Right kidney (tissue), 9 donors: ENCODE results near the gene B3GALNT2.
"Not testable (repeated sequence)": the region's sequence is repeated elsewhere in the genome, so short reads cannot be mapped to it uniquely, and the experiment has no call there.

Experiments
- DNase-seq: peaks from one replicate; pipeline ENCODE4 v3.0.0-alpha.2; 2016
- long read RNA-seq, 8 donors: transcript quantifications; one replicate each; lab custom pipeline, GENCODE V29; 2026

Gene B3GALNT2
- long read RNA-seq, donor 1, partial matches to known transcripts = 0 of 2 reads
- long read RNA-seq, donor 1, other reads (novel, unspliced or antisense) = 0 of 2 reads
- long read RNA-seq, donor 2, partial matches to known transcripts = 0 of 1 reads
- long read RNA-seq, donor 2, other reads (novel, unspliced or antisense) = 0 of 1 reads
- long read RNA-seq, donor 3, partial matches to known transcripts = 0 of 1 reads
- long read RNA-seq, donor 3, other reads (novel, unspliced or antisense) = 0 of 1 reads
- long read RNA-seq, donor 4, partial matches to known transcripts = 0 of 2 reads
- long read RNA-seq, donor 4, other reads (novel, unspliced or antisense) = 0 of 2 reads
- long read RNA-seq, donor 5, partial matches to known transcripts = 0 of 1 reads
- long read RNA-seq, donor 5, other reads (novel, unspliced or antisense) = 0 of 1 reads
- long read RNA-seq, donor 6 = 0 reads
- long read RNA-seq, donor 7, transcript B3GALNT2-202 (12 exons, 2,015 nt) = major isoform, 6 of 6 reads
- long read RNA-seq, donor 7, partial matches to known transcripts = 0 of 6 reads
- long read RNA-seq, donor 7, other reads (novel, unspliced or antisense) = 0 of 6 reads
- long read RNA-seq, donor 8, partial matches to known transcripts = 0 of 1 reads
- long read RNA-seq, donor 8, other reads (novel, unspliced or antisense) = 0 of 1 reads

DNA sequence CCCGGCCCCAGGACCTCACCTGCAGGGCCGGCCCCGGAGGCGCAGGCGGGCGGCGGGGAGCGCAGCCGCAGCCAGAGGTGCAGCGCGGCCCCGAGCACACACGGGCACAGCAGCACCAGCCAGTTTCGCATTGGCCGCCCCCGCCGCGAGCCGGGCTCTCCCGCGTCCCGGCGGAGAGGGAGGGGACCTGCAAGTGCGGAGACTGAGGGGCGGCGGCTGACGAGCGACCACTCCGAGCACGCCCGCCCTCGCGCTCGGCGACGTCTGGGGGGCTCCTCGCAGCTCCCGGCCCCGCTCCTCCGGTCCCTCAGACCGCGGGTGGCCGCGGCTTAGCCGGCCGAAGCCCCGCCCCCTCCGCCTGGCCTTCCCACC is at the start of gene B3GALNT2:
B3GALNT2 (minus strand) TSS at position 331 of the 372 bp plus-strand sequence; CDS start at position 131, 200 bp downstream.
- DNase-seq = peak; percentile 99

DNA sequence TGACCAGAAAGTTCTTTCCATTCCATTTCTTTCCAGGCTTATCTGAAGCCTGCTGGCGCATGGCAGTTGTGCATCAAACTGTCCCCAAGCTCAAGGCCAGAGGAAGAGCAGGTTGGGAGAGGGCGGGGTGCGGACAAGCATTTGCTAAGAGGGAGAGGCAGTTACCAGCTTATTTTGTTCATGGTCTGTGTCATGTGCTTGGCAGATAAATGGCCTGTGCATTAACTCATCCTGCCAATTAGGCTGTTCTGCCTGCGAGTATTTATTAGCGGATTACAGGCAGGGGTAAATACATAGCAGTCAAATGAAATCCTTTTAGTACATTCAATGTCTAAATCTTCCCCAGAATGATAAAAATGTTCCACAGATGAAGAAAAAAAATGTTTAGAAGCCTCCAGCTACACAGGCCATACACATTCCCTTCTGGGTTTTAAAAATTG is 48.9 kb upstream of the B3GALNT2 start:
- DNase-seq = no peak

DNA sequence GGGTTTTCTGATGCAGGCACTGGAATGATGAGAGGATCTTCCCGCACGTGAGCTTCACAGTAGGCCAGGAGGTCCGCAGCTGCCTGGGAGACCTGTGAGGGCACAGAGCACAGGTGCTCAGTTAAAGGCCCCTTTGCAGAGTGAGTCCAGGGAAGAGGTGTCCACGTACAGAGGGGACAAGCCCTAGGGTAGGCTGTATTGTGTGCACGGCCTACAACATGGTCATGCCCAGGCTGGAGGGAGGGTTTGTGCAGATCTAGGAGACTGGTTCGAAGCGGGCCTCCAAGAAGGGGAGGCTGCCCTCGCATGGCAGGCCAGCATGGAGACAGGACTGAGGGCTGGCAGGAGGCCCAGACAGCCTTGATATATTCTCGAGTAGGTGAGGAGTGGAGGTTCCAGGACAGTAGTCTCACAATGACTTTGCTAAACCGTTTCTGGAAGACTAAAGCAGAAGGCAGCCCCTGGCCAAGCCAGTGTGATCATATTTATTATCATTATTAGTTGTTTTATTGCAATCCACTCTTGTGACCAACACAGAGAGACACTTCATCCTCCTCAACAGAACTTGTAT is 48.0 kb upstream of the B3GALNT2 start:
- DNase-seq = no peak

DNA sequence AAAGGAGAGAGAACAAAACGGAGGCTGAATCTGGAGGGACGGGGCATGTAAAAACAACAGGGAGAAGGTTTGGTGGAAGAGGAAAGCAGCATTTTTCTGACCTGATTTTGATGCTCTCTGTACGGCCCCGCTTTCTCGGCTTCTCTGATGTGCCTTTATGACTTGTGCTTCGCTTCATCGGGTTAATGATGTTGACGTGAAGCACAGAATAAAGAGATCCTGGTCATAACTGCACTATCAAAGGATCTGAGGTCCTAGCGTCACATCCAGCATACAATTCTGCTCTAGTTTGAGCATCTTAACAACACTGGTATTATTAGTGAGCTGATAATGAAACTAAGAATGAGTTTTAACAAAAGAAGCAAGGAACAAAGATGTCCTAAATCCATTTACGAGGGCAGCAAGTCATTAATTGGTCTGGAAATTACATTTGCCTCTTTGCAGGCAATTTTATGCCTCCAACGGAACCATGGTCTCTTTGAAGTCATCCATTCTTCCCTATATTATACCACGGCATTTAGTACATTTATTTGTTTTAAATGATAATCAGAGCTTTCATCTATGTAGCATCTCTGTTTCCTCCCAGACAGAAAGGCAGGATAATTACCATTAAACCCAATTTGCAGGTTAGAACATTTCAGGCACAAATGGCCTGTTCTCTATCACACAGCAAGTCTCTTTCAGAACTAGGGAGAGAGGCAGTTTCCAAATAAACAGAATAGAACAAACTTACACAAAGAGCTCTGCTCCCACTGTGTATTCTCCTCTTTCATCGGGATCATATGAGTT is 45.3 kb upstream of the B3GALNT2 start:
- DNase-seq = no peak

DNA sequence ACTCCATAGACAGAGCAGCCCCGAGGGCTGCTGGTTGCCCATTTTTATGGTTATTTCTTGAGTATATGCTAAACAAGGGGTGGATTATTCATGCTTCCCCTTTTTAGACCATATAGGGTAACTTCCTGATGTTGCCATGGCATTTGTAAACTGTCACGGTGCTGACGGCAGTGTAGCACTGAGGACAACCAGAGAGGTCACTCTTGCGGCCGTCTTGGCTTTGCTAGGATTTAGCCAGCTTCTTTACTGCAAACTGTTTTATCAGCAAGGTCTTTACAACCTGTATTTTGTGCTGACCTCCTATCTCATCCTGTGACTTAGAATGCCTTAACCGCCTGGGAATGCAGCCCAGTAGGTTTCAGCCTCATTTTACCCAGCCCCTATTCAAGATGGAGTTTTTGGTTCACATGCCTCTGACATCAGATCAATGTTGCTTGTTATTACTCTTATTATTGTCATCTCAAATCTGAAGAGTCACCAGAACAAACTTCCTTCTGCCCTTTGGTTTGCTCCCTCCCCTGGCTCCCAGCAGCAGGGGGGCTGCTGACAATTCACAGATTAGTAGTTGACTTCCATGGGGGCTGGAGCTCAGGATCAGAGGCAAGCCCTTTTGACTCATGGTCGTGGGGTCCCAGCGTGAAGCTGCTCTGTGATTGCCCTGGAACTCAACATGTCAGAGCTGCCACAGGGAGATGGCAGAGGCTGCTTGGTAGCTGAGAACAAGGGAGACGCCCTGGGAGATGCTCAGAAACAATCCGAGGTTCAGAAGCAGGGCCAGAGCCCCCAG is 42.3 kb upstream of the B3GALNT2 start:
- DNase-seq = not testable (repeated sequence)

DNA sequence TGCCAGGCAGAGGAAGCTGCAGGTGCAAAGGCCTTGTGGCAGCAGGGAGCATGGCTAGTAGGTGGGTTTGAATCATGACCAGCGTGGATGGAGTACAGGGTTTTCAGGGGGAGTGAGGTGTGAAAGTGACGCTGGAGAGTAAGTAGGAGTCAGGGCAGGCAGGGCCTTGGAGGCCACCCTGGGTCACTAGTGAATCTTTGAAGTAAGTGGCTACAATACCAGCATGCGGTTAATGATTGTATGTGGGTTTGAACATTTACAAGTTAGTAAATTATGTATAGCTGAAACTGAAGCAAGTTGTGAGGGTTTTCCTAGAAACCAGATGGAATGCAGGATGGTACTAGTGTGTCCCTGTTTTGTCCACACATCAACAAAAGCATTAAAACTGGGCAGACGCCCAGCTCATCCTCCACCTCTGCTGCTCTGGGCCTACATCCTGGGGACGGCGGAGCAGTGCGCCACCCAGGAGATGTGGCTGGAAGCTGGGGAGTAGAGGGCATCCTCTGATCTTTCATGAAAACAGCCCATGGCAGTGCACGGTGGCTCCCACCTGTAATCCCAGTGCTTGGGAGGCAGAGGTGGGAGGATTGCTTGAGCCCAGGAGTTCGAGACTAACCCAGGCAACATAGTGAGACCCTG is 41.2 kb upstream of the B3GALNT2 start:
- DNase-seq = no peak

DNA sequence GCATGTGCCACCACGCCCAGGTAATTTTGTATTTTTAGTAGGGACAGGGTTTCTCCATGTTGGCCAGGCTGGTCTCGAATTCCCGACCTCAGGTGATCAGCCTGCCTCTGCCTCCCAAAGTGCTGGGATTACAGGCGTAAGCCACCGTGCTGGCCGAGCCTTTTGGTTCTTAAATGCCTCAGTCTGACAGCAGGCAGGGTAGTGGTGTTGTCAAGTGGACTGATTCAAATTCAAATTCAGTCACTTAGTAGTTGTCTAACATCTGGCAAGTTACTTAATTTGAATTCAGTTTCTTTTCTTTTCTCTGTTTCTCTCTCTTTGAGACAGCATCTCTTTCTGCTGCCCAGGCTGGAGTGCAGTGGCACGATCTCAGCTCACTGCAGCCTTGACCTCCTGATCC is 38.6 kb upstream of the B3GALNT2 start:
- DNase-seq = not testable (repeated sequence)

DNA sequence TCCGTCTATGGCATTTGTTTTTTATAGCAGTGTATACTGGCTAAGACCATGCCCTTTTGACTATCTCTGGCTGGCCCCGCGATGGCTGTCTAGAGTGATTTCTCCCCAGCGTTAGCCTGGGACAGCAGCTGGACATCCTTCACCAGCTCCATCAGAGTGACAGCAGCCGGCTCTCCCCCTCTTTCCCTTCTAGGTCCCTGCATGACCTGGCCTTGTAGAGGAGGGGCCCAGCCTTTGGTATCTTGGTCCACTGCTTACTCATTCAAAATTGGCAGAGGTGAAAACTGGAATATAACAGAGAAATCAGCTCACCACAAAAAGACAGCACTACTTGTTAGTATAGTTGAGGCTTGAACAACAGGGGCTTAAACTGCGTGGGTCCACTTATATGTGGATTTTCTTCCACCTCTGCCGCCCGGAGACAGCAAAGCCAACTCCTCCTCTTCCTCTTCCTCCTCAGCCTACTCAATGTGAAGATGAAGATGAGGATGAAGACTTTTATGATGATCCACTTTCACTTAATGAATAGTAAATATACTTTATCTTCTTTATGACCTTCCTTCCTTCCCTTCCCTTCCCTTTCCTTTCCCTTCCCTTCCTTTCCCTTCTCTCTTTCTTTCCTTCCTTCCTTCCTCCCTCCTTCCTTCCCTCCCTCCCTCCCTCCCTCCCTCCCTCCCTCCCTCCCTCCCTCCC is 29.4 kb upstream of the B3GALNT2 start:
- DNase-seq = no peak

DNA sequence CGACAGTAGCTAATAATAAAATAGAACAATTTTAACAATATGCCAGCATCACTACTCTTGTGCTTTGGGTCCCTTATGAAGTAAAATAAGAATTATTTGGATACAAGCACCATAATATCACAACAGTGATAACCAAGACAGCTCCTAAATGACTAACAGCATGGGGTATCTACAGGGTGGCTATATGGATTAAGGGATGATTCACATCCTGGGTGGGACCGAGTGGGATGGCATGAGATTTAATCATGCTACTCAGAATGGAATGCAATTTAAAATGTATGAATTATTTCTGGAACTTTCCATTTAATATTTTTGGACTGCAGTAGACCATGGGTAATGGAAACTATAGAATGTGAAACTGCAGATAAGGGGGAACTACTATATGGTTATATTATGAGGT is 28.1 kb upstream of the B3GALNT2 start:
- DNase-seq = no peak

DNA sequence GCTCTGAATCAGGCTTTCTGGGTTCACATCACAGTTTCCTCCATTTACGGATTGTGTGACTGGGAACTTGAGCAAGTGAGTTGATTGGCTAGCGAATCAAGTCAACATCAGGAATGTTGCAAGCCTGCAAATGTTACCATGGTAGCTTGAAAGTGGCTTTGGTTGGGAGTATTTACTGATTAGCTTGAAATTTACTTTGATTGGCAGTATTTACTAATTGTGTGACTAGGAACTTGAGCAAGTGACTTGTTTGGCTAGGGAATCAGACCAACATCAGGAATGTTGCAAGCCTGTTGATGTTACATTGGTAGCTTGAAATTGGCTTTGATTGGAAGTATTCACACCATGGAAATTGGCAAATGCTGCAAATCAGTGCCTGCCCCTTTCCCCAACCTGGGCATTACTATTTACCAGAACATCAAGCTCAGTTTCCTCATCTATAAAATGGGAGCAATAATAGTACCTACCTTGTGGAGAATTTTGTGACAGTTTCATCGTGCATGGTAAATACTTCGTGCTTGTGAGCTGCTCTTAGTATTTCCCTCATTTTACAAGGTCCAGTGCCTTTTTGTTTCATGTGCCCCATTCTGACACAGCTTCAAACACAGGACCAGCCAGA is 23.1 kb upstream of the B3GALNT2 start:
- no peak for DNase-seq

DNA sequence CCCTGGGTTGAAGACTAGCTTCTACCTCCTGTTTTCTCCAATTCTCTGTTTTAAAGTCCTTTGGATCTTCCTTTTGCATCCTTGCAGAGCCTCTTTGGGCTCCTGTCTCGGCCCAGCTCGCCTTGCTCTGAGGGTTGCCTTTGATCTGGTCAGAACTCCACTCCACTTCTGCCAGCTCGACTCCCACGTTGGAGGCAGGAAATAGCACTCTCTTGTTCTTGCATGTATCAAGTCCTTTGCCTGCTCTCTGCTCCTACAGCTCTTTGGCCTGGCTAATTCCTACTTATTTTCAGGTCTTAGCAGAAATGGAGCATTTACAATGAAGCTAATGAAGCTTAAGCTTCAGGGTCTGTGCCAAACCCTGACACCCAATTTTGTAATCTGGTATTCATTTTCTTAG is 21.1 kb upstream of the B3GALNT2 start:
- no peak for DNase-seq

DNA sequence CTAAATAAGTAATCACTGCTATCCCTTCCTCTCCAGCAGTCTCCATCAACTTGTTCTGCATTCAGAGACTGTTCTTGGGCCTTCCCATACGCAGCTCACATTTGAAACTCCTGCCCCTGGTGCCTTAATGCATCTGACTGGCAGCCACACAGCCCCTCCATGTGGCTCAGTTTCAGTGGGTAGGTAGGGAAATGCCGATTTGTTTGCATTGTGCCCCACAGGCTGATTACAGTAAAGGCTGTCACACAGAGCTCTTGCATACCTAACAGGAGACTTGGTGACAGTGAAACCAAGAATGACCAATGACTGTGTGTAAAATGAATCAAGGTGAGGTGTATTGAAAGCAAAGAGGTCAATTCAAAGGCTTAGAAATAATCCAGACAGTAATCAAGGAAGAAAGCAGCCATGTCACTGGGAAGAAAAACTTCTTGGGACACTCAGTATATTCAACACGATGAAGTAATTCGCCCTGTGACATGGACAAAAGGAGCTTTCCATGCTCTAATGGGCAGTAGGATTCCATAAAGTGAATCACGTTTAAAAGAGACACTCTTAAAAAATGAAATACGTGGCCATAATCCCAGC is 12.7 kb upstream of the B3GALNT2 start:
- DNase-seq = no peak

DNA sequence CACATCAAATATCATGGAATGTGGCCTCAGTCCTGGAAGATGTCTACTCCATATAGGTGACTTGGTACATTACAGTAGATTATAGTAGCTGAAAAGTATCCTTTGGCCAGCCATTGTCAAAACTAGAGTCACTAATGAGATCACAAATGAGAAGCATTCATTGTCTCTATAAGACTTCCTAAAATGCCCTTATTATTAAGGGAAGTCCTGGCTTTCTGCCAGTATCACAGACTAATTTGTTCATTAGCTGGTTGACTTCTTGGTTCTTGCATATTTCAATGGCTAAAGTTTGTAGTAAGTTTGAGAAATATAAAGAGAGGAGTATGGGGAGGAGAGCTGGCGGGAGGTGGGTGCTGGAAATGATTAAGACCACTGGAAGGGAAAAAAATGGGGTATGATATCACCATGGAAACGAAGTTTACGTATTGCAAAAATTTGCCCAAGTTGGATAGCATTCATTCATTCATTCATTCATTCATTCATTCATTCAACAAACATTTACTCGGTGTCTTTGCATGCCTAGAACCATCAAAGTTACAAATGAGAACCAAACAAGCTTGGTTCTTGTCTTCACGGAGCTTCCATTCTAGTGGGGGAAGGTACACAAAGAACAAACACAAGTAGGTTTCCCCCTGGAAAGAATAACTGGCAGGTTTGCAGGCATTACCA is 11.7 kb upstream of the B3GALNT2 start:
- DNase-seq = no peak

DNA sequence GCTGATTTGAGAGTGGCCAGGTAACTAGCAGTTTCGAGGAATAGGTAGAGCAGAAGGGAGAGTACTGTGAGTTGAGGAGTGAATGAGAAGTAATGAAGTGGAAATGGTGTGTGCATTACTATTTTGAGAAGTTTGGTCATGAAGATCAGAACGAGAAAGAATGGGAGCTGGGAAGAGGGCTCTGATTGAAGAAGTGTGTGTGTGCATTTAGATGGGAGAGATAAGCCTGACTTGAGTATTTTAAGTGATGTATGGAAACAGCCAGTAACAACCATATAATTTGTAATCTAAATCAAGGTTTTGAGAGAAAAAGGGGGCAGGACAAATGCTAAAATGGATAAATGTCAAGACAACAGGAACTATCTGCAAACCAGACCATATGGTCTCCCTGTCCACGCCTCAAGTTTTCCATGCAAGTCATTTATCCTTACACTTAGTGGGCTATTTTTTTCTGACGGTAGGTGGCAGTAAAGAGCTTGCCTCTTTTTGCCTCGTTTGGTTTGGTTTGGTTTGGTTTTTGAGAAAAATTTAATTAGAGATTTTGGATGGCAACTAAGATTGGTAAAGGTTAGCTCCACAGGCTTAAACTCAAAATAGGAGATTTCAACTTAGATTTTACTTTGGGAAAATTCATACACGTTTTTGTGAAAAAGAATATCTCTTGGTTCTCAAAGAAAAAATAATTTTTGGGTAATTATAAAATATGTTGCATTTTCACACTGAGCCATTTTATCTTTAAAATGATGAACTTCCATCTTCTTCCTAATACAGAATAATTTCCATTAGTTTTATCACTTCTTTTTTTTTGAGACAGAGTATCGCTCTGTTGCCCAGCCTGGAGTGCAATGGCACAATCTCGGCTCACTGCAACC is 9.5 kb upstream of the B3GALNT2 start:
- peak; percentile 44 for DNase-seq

DNA sequence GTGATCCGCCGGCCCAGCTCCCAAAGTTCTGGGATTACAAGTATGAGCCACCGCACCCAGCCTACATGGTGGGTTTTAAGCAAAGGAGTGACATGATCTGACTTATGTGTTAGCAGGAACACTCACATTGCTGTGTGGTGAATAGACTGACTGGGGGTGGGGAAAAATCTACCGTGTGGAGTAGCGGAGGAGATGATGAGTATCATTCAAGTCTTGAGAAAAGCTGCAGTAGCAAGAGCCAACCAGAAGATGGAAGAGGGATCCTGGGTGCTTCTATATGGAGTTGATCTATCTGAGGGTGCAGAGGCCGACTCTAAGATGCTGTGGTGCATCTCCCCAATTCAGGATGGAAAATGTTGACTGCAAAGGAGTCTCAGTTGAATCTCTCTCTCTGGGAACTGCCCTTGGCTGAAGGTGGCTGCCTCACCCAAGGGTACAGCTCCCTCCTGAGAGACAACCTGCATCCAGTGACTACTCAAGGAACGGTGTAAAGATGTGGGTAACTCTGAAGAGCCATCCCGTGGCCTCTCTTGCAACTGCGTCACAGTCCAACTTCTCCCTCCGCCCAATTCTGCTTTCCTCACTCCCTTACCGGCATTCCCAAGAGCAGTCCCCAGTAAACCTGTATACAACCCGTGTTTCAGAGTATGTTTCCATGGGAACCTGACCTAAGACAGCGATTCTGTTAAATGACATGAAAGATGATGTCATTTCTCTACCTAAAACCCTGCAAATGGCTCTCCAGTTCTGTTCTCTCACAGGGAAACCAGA is 7.4 kb upstream of the B3GALNT2 start:
- DNase-seq = no peak

DNA sequence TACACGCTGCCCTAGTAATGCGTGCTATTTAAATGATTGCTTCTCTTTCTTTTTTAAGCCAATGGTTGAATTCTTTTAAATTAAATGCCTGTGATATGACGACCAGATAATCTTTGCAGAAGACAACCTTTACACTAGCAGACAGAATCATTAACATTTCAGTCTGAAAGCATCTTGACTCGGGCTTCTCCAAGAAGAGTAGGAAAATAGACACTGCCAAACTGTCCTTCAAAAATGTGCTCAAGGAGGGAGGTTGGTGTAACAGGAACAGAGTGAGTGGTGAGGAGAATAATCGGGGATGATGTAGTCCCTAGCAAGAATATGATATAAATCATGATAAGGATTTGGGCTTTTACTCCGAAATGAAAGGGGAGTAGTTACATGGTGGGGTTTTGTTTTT is 6.6 kb upstream of the B3GALNT2 start:
- DNase-seq = no peak

DNA sequence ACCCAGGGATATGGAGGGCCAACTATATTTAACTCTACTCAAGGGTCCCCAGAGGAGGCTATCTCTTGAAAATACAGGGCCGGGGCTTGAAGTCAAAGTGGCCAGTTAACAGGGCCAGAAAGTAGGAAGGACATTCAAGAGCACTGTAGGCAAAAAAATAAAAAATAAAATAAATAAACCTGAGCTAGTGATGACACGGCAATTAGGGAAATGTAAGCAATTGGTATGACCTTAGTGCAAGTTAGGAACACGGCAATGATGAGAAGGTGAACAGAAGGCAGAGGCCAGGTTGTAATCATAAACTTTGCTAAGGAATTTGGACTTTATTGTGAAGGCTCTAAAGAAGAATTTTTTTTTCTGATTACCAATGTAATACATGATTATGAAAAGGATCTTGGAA is 3.4 kb upstream of the B3GALNT2 start:
- no peak for DNase-seq
